Lower leg skin (tissue), 4 donors: Measurements from ENCODE around the gene MT1E. TPM values are rescaled to one million over a fixed set of nuclear protein-coding genes. Genes with fewer than 3 reads are reported as not detected.

ENCODE experiments used
- DNase-seq, 2 donors: peaks; one replicate each; pipeline ENCODE4 v3.0.0-alpha.2; 2019; ENCODE audit warnings: low spot score in 2 of 2
- H3K4me3 ChIP-seq: fragments of 200-600 bp; sonication (generic); 2 replicates; pipeline ENCODE4 v1.5.1; 2017; ENCODE audit warnings: mild to moderate bottlenecking, low read depth; ENCODE audit not compliant: poor library complexity, severe bottlenecking
- CTCF ChIP-seq, 3 donors: fragments of 450-650 bp; IDR thresholded peaks; one replicate each; pipeline ENCODE4 v1.5.1; 2016; ENCODE audit warnings: antibody characterized with exemption in 3 of 3, mild to moderate bottlenecking in 3 of 3, moderate library complexity in 2 of 3
- POLR2A ChIP-seq, 2 donors: fragments of 450-650 bp; IDR thresholded peaks; one replicate each; pipeline ENCODE4 v1.6.1; 2016 to 2017; ENCODE audit warnings: antibody characterized with exemption in 2 of 2, mild to moderate bottlenecking in 1 of 2, moderate library complexity in 1 of 2
- WGBS, 2 donors: methylation state at CpG; one replicate each; pipeline ENCODE4 v1.1.5; 2018; 5-methylcytosine and 5-hydroxymethylcytosine counted together
- intact Hi-C: fragments of 100-400 bp; cut with DNase I; formaldehyde crosslinking; loops from one replicate; pipeline ENCODE4 v1.15.0; 2023; ENCODE audit warnings: low total_unique reads
- total RNA-seq, 4 donors: library from RNA; depleted of rRNA; stranded (reverse); fragments of >200 nt; gene quantifications; one replicate each; pipeline ENCODE4 v1.1.0, GENCODE V29; 2016

Gene MT1E
- total RNA-seq, 4 donors from 2014 or later: 140 to 437 (median 224) TPM

GRCh38 chr16:56593573-56594291, 31.8 kb upstream of the MT1E start:
- DNase-seq: no peak
- intact Hi-C loops: no loop called here
- WGBS, 2 donors: 76% methylated on average over 6 of the region's 6 CpGs
- no peak for TF ChIP-seq POLR2A (IDR thresholded peaks at IDR 0.05)
- no peak for TF ChIP-seq CTCF (IDR thresholded peaks at IDR 0.05)
- H3K4me3 ChIP-seq: no peak overlapping the region

GRCh38 chr16:56594292-56594619, 31.3 kb upstream of the MT1E start:
- 84 to 92% methylated on average over 5 of the region's 5 CpGs for WGBS, 2 donors
- DNase-seq: no peak
- H3K4me3 ChIP-seq: no peak overlapping the region
- TF ChIP-seq POLR2A (IDR thresholded peaks at IDR 0.05): no peak
- TF ChIP-seq CTCF (IDR thresholded peaks at IDR 0.05): no peak
- intact Hi-C loops: no loop called here

GRCh38 chr16:56600398-56600999, 25.1 kb upstream of the MT1E start:
- intact Hi-C loops: loop anchor here (10.0 kb wide), 2 partner anchors 84 to 86 kb away; partner anchors contain the start of gene MT1X
- no peak overlapping the region for H3K4me3 ChIP-seq
- no peak for TF ChIP-seq CTCF (IDR thresholded peaks at IDR 0.05)
- no peak for TF ChIP-seq POLR2A (IDR thresholded peaks at IDR 0.05)
- peak; percentile 49 to 81 for DNase-seq
- WGBS, 2 donors: 32 to 36% methylated on average over 8 of the region's 8 CpGs

- H3K4me3 ChIP-seq: no peak overlapping the region
- WGBS, 2 donors: 75 to 80% methylated on average over 9 of the region's 9 CpGs
- intact Hi-C loops: loop anchor here (10.0 kb wide), 2 partner anchors 83 to 87 kb away; partner anchors contain the start of gene MT1X
- peak in 1 of 2 donors; percentile 82 for DNase-seq
- TF ChIP-seq POLR2A (IDR thresholded peaks at IDR 0.05): no peak
- TF ChIP-seq CTCF (IDR thresholded peaks at IDR 0.05): no peak
These were observed 24.3 kb upstream of the MT1E start for GRCh38 chr16:56601325-56601724.

- no peak overlapping the region for H3K4me3 ChIP-seq
- intact Hi-C loops: loop anchor here (10.0 kb wide), 2 partner anchors 81 to 89 kb away; partner anchors contain the start of gene MT1X
- TF ChIP-seq CTCF (IDR thresholded peaks at IDR 0.05) (no peak), POLR2A (IDR thresholded peaks at IDR 0.05) (no peak)
- peak in 1 of 2 donors; percentile 37 for DNase-seq
- 66 to 67% methylated on average over 4 of the region's 4 CpGs for WGBS, 2 donors
These were observed 22.0 kb upstream of the MT1E start for GRCh38 chr16:56603589-56603988.
